Measurements from ENCODE around the gene SMIM35. TPM values are rescaled to one million over a fixed set of nuclear protein-coding genes. Genes with fewer than 3 reads are reported as not detected.
"Not testable (repeated sequence)": the region's sequence is repeated elsewhere in the genome, so short reads cannot be mapped to it uniquely, and the experiment has no call there.

The SMIM35 gene
- polyA plus RNA-seq, 3 donors, result 0.10 to 0.19 (median 0.15) TPM

DNA sequence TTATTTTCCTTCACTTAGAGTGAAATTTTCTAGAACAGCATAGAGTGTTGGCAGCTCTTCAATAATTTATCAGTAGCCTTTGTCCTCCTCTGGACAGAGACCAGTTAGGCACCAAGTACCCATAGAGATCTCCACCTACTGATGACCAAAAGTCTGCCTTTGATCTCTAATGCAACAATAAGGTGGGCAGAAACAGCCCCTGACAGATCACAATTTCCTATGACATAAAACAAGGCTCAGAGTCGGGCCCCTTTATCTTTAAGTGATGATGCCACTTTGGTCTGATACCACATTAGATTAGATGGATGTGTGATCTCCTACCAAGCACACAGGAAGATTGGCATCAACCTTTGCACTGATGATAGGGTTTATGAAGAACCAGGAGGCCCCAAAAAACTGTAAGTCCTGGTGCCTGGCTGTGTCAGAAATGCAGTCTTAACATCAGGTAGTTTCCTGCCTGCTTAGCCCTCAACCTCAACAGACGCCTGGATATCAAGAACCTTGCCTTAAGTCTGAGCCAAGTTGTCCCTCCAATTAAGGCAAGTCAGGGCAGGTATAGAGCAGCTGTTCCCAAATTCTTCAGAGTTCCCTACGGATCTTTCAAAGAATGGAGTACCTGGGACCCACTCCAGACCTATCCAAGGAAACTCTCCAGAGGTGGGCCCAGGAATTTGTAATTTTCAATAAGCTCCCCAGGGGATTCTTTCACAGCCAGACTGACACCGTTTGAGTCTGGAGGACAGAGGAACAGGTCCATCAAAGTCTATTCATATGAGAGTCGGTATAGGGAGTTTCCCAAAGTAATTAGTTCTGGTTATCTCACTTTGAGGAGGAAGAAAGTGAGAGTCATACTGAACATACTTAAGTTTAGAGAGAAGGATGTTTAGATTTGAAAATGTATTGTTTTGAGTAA, 40.5 kb downstream of the SMIM35 start:
- no peak for DNase-seq (ENCODE audit: low read depth in 3 of 3, low spot score in 2 of 3)

DNA sequence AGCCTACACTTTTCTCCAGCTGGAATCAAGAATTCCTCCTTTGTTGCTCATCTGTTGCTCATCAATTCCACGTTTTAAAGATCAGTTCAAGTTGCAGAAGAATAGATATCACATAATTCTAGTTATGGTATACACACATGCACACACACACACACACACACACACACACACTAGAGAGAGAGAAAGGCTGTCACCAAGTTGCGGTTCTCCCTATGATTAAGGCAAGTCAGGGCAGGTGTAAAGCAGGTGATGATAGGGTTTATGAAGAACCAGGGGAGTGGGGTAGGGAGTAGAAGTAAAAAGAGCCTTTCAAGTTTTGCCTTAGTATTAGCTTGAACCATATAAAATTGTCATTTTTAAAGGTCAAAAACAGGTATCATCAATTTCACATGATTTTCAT, 41.6 kb downstream of the SMIM35 start:
- DNase-seq (ENCODE audit: low read depth in 3 of 3, low spot score in 2 of 3), result no peak

DNA sequence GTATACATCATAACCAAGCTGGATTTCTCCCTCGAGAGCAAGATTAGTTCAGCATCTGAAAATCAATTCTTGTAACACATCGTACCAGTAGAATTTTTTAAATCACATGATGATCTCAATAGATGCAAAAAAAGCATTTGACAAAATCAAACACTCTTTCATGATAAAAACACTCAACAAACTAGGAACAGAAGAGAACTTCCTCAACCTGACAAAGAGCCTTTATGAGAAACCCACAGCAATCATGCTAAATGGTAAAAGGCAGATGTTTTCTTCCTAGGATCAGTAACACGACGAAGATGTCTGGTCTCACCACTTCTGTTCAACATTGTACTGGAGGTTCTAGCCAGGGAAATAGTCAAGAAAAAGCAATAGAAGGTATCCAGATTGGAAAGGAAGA, 44.0 kb downstream of the SMIM35 start:
- no peak for DNase-seq (ENCODE audit: low read depth in 3 of 3, low spot score in 2 of 3)

DNA sequence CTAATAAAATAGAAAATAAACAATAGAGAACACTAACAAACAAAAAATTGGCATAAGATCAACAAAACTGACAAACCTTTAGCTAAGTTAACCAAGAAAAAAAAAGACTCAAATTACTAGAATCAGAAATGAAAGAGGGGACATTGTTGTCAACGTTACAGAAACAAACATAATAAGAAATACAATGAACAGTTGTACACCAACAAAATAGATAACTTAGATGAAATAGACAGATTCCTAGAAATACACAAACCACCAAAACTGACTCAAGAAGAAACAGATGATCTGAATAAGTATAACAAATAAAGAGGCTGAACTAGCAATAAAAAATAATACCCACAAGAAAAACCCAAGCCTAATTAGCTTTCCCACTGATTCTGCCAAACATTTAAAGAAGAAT, 44.6 kb downstream of the SMIM35 start:
- no peak for DNase-seq (ENCODE audit: low read depth in 3 of 3, low spot score in 2 of 3)

DNA sequence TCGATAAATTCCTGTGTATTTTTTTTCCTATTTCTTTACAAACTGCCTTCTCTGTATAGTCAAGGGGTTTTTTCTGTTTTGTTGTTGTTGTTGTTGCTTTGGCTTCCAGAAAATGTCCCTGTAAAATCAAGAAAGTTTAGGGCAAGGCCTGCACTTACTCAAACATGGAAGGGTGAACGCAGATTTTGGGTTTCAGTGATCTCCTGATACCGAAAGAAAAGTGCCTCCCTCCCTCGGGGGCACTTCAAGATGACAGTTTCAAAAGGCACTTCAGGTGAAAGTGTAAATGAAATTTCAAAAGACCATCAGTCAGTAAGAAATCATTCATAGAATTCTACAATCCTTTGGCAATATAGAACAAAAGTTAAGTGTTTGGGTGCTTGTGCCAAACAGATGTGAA, 53.3 kb downstream of the SMIM35 start:
- no peak for DNase-seq (ENCODE audit: low read depth in 3 of 3, low spot score in 2 of 3)

DNA sequence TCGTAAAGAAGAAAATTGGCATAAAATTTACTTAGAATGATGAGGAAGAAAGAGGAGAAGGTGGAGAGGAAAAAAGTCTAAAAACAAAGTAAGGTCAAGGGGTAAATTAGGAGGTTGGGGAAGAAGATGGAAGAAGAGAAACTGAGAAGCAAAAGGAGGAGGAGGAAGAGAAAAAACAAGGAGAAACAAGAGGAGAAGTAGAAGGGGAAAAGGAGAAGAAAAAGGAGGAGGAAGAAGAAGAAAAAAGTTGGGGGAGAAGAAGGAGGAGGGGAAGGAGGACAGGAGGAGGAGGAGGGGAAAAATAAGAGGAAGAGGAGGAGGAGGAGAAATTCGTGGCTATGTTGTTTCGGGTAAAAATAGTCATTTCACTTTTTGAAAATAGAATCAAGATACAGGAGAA, 58.1 kb downstream of the SMIM35 start:
- no peak for DNase-seq (ENCODE audit: low read depth in 3 of 3, low spot score in 2 of 3)

DNA sequence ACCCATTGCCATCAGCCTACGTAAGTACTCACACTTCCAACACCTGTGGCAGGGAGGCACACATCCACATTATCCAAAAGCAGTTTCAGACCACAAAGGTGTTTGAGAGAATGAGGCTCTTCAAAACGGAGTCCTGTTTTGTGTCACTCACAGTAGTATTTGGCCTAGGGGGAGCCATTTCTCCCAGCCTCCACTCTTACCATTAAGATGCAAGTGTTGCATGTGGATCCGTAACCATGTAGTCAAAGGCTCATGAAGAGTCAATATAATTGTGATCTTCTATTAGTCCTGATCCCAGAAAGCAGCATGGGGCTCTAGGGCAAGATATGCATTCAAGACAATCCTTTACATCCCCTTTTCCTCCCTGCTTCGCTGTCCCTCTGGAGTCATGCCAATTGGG, 59.1 kb downstream of the SMIM35 start:
- DNase-seq (ENCODE audit: low read depth in 3 of 3, low spot score in 2 of 3), result no peak

DNA sequence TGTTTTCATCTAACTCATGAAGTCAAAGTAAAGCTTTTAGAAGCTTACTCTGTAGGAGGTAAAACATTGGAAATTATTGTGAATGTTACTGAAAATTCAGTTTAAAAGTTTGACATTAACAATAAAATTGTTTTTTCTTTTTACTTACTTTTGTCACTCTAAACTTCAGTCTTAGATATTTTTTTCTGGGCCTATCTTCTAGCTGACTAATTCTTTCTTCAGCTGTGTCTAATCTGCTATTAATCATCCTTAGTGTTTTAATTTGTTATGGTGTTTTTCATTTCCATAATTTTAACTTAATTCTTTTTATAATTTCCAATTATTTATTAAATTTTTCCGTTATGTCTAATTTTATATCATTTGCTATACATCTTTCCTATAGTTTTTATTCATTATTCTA, 65.6 kb downstream of the SMIM35 start:
- DNase-seq (ENCODE audit: low read depth in 3 of 3, low spot score in 2 of 3), result no peak

DNA sequence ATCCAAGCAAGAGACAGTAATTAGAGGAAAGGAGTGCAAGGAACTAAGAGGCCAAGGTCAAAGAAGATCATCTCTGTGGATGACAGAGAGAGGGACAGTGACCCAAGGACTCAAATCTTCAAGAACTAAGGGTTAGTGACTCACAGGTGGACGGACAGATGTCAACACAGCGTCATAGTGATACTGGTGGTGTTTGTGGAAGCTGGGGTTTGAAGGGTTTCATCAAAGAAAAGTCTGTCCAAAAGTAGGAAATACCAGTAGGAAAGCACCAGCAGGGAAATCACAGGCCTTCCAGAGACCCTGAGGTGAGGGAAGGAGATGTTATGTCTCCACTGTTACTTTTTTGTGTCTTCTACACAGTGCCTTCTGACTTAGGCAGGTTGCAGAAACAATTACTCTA, 68.4 kb downstream of the SMIM35 start:
- no peak for DNase-seq (ENCODE audit: low read depth in 3 of 3, low spot score in 2 of 3)

DNA sequence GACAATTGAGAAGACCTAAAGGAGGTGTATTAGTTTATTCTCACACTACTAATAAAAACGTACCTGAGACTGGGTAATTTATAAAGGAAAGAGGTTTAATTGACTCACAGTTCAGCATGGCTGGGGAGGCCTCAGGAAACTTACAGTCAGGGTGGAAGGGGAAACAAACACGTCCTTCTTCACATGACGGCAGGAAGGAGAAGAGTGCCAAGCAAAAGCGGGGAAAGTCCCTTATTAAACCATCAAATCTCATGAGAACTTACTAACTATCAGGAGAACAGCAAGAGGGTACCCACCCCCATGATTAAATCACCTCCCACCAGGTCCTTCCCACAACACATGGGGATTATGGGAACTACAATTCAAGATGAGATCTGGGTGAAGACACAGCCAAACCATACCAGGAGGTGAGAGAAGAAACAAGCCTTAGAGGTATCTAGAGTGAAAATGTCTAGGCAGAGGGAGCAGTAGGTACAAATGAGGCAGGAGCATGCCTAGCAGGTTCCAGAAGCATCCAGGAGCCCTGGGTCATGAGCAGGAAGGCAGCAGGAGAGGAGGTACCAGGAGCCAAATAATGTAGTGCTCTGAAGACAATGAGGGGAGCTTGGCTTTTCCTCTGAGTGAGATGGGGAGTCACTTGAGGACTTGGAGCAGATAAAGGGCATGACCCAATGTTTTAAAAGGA, 69.0 kb downstream of the SMIM35 start:
- no peak for DNase-seq (ENCODE audit: low read depth in 3 of 3, low spot score in 2 of 3)

DNA sequence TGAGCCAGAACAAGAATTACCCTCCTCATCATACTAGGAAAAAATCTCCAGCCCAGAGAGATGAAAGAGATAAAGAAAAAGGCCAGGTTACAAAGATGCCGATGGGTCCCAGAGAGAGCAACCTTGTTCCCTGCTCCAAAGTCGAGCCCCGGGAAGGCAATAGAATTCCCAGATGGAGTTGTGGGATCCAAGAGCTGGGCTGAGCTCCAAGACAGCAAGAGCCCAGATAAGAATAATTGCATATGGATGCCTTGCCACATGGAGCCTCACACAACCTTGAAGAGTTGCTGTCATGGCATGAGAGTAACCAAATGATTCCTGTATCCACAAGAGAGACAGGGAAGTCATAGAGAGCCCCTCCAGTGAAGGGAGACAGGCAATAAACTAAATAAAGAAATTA, 69.7 kb downstream of the SMIM35 start:
- no peak for DNase-seq (ENCODE audit: low read depth in 3 of 3, low spot score in 2 of 3)

DNA sequence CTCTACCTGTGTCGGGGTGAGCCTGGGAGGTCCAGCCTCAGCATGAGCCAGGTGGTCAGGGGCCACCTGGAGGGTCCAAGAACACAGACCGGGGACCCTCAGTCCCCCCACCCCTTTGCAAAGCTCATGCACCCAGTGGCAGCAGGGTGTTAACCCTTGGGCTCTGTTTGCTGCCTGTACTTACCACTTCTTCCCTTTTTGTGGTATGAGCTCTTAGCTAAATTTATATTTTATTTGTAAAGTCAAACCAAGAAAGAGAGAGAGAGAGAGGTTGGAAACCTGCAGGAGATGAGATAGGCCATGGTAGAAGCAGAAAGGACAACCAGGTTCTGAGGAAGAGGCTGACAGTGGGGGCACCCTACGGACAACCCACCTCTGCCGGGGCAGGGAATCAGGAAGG, 70.7 kb downstream of the SMIM35 start:
- DNase-seq (ENCODE audit: low read depth in 3 of 3, low spot score in 2 of 3), result no peak

DNA sequence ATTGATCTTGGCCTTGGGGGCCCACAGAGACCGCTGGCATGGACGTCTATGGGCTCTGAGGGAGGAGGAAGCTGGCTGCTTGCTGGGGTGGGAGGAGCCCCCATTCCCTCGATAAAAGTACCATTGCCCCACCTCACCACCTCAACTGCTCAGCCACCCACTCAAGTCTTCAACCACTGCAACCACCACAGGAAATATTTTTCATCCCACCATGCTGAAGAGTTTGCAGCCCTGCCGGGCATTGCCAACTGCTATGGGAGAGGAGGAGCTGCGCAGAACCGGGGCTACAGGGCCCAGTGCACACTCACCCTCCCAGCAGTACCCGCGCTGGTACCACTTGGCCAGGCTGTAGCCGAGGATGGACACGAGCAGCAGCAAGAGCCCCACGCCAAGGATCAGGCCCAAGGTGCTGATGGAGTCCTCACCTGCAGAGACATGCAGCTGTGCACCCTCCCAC, 71.3 kb downstream of the SMIM35 start:
- no peak for DNase-seq (ENCODE audit: low read depth in 3 of 3, low spot score in 2 of 3)

DNA sequence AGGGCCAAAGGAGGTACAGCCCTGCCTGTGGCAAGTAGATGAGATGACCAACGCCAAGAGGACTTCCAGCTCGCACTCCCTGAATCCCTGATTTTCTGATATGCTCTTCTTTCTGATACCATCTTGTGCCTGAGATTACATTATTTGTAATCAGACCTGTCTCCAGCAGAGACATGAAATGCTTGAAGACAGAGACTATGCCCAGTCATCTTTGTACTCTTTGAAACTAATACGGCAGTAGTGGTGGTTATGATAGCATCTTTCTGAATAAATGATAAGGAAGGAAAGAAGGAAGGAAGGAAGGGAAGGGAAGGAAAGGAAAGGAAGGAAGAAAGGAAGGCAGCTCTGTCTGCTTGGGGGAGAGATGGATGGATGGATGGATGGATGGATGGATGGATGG, 72.7 kb downstream of the SMIM35 start:
- DNase-seq (ENCODE audit: low read depth in 3 of 3, low spot score in 2 of 3), result no peak

DNA sequence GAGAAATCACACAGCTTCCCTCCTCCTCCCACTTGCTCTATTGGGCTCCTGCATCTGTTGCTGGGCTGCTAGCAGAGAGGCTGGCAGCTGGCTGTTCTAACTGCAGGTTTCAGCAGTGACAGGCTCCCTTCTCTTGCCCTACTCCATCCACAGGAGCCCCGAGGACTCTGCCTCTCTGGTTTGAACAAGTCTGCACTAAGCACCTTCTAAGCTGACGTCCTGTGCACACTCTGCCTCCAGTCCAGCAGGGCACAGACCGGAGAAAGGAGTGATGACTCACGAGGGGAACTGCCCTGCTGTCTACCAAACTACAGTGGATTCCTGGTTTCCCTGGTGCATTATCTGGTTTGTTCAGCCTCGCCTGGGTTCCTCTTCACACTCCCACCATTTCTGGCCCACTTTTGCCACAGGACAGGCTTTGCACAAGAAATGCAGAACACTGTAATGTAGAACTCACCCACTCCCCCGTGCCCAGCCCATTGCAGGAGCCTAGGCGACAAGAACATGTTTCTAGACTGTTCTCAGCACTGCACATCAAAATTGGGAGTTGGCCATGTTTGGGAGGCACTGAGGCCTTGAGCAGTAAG, 74.6 kb downstream of the SMIM35 start:
- no peak for DNase-seq (ENCODE audit: low read depth in 3 of 3, low spot score in 2 of 3)

DNA sequence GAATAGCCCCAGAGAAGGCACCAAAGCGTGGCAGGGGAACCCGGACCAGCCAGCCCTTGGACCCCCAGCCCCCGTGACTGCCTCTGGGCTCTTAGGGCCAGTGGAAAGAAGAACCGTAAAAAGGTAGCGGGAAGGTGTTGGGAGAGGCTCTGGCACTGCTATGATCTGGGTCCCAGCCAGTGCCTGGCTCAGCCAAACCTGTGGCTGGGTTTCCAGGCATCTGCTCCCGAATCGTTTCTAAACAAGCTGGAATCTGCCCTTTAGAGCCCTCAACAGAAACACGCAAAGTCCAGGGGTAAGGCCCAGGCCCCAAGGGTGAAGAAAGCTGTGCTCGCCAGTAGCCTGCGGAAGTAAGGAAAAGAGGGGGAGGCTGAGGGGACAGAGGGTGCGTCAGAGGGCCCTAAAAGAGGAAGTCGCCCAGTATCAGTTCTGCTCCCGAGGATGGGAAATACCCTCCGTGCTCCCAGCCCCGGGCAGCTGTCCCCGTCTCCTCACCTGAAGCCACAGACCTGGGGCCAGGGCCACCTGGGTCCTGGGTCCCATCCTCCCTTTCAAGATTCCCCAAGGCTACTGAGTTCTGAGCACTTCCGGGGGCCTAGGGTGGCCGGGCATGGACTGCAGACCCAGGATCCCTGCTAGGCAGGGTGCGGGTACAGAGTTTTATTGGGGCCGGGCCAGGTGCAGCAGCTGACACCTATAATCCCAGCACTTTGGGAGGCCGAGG, 75.9 kb downstream of the SMIM35 start:
- DNase-seq (ENCODE audit: low read depth in 3 of 3, low spot score in 2 of 3), result no peak

DNA sequence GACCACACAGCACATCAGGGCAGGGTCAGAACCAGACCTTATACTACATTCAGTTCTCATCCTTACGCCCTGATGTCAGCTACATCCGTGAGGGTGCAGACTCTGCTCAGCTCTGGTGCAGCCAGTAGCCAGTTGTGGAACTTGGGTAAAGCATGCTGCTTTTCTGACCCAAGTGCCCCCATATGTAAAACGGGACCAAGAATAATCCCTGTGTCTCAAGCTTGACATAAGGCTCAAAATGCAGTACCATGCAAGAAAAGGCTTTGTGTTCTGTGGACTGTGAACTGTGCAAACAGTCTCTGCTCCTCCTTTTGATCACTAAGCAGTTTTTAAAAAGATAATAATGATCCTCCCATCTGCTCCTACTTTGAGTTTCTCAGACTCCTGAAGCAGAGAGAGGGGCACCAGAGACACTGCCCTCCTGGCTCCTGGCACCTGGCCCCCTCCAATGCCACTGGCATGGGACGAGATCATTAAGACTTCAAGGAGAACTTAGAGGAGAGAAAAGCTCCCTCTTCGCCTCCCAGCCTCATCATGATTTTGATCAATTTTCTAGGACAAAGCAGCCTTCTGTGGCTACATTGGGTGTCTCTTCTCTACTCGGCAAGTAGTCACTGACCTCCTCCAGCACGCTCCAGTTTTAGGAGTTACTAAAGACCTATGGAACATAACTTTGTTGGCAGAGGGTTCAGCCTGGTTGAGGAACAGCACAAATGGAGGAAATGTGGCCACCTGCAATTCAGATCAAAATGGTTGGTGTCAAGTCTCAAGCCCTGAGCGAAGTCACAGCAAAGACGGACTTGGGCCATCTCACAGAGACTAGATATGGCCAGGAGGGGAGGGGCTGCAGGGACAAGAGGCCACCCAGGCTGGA, 76.7 kb downstream of the SMIM35 start:
- DNase-seq (ENCODE audit: low read depth in 3 of 3, low spot score in 2 of 3), result no peak

DNA sequence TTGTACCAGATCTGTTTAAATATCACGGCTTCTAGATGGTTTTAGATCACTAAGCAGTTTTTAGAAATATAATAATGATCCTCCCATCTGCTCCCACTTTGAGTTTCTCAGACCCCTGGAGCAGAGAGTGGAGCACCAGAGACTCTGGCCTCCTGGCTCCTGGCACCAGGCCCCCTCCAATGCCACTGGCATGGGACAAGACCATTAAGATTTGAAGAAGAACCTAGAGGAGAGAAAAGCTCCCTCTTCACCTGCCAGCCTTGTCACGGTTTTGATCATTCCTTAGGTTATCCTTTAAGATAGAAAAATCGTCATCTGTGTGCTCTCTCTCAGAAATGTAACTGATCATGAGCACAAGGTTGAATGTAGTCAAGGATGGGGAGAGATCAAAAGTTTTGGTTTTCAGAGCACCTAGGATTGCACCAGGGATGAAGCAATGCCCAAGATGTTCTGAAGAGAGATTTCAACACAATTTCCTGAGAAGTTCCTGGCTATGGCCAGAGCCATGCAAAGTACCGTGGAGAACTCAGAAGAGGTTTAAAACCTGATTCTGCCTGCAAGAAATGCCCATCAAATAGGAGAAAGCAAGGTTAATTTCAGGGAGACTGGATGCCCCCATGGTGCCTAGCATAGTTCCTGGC, 78.4 kb downstream of the SMIM35 start:
- no peak for DNase-seq (ENCODE audit: low read depth in 3 of 3, low spot score in 2 of 3)

DNA sequence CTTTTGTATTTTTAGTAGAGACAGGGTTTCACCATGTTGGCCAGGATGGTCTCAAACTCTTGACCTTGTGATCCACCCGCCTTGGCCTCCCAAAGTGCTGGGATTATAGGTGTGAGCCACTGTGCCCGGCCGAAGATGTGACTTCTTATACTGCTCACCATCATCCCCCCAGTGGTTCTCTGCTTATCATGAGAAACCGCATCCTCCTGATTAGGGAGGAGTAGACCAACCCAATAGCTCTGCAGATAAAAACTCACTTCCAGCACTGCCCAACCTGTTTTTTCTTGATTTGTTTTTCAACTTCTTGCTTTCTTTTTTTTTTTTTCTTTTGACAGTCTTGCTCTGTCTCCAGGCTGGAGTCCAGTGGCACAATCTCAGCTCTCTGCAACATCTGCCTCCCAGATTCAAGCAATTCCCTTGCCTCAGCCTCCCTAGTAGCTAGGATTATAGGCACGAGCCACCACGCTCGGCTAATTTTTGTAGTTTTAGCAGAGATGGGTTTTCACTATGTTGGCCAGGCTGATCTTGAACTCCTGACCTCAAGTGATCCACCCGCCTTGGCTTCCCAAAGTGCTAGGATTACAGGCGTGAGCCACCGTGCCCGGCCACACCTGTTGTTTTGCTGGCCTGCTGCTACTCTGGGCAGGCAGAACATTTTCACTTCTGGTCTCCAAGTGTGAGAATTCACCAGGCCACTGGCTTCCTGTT, 79.0 kb downstream of the SMIM35 start:
- DNase-seq (ENCODE audit: low read depth in 3 of 3, low spot score in 2 of 3), result not testable (repeated sequence)
